HEK293 (cell line): ENCODE measurements around the gene TLE4.

ENCODE experiments used
- YY1 ChIP-seq: fragments of 450-650 bp; formaldehyde crosslinking; IDR thresholded peaks from 2 replicates; pipeline ENCODE4 v1.5.1; 2018; ENCODE audit warnings: missing biosample characterization, missing genetic modification characterization
- ZNF341 ChIP-seq: fragments of 450-650 bp; formaldehyde crosslinking; IDR thresholded peaks from 2 replicates; pipeline ENCODE4; 2016; ENCODE audit warnings: low read depth, missing biosample characterization, missing genetic modification characterization
- ZNF561 ChIP-seq: fragments of 450-650 bp; IDR thresholded peaks from 2 replicates; pipeline ENCODE4 v1.5.1; 2018; ENCODE audit warnings: missing biosample characterization, missing genetic modification characterization, borderline replicate concordance
- ZNF654 ChIP-seq: fragments of 450-650 bp; formaldehyde crosslinking; IDR thresholded peaks from 2 replicates; pipeline ENCODE4 v1.5.1; 2016; ENCODE audit warnings: low read depth, missing biosample characterization, missing genetic modification characterization
- ZSCAN16 ChIP-seq: fragments of 450-650 bp; formaldehyde crosslinking; IDR thresholded peaks from 2 replicates; pipeline ENCODE4 v1.5.1; 2016; ENCODE audit warnings: missing biosample characterization, missing genetic modification characterization
- TF ChIP-seq, protein P1 (sequence below): fragments of 450-650 bp; formaldehyde crosslinking; IDR thresholded peaks from 2 replicates; pipeline ENCODE4 v1.5.1; 2016; ENCODE audit warnings: missing biosample characterization, missing genetic modification characterization
- TF ChIP-seq, protein P2 (sequence below): fragments of 450-650 bp; formaldehyde crosslinking; IDR thresholded peaks from 2 replicates; pipeline ENCODE4 v1.5.0; 2017; ENCODE audit warnings: missing biosample characterization, missing genetic modification characterization, borderline replicate concordance

DNA sequence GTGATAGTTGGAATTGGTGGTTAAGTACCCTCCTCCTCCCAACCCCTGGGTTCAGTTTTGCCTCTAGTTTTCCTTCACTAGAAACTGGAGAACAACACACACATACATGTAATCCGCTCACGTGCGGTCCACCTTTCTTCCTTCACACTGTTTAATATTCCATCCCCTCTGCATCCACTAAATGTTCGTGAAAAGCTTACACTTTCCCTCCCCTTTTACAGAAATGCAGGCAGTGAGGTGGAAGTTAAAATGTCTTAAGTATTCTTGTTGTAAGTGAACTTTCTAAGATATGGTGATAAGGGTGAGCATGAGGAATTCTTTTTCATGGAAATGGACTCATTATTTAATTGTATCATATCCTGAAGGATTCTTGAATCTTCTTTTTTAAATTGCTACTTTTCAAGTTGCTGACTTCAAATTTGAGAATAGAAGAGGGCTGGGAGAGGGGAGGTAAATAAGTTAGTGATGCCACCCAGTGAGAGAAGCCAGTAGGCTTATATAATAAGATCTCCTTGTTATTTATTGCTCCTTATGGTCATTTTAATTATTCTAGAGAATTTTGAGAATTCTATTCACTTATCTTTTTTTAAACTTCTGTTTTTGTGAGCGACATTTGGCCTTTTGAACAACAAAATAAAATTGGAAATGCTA, 90.2 kb downstream of the TLE4 start:
- no peak for TF ChIP-seq YY1 (tag by site-specific recombination)
- TF ChIP-seq ZNF654 (tag by site-specific recombination) = no peak
- no peak for TF ChIP-seq ZSCAN16
- TF ChIP-seq, protein P1, sequence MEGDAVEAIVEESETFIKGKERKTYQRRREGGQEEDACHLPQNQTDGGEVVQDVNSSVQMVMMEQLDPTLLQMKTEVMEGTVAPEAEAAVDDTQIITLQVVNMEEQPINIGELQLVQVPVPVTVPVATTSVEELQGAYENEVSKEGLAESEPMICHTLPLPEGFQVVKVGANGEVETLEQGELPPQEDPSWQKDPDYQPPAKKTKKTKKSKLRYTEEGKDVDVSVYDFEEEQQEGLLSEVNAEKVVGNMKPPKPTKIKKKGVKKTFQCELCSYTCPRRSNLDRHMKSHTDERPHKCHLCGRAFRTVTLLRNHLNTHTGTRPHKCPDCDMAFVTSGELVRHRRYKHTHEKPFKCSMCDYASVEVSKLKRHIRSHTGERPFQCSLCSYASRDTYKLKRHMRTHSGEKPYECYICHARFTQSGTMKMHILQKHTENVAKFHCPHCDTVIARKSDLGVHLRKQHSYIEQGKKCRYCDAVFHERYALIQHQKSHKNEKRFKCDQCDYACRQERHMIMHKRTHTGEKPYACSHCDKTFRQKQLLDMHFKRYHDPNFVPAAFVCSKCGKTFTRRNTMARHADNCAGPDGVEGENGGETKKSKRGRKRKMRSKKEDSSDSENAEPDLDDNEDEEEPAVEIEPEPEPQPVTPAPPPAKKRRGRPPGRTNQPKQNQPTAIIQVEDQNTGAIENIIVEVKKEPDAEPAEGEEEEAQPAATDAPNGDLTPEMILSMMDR (tag by site-specific recombination) = no peak
- TF ChIP-seq, protein P2, sequence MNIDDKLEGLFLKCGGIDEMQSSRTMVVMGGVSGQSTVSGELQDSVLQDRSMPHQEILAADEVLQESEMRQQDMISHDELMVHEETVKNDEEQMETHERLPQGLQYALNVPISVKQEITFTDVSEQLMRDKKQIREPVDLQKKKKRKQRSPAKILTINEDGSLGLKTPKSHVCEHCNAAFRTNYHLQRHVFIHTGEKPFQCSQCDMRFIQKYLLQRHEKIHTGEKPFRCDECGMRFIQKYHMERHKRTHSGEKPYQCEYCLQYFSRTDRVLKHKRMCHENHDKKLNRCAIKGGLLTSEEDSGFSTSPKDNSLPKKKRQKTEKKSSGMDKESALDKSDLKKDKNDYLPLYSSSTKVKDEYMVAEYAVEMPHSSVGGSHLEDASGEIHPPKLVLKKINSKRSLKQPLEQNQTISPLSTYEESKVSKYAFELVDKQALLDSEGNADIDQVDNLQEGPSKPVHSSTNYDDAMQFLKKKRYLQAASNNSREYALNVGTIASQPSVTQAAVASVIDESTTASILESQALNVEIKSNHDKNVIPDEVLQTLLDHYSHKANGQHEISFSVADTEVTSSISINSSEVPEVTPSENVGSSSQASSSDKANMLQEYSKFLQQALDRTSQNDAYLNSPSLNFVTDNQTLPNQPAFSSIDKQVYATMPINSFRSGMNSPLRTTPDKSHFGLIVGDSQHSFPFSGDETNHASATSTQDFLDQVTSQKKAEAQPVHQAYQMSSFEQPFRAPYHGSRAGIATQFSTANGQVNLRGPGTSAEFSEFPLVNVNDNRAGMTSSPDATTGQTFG (tag by site-specific recombination) = no peak
- no peak for TF ChIP-seq ZNF341
- no peak for TF ChIP-seq ZNF561 (tag by site-specific recombination)
